ENCODE measurements around the gene KCNG3.

- TF ChIP-seq CTCF (conservative IDR thresholded peaks at IDR 0.05) (no peak), EZH2 (IDR thresholded peaks at IDR 0.05; ENCODE audit: low read depth) (no peak)
Measured at GRCh38 chr2:42522035-42522434, 28.3 kb upstream of the KCNG3 start.

Data from PC-9 (cell line).